OCI-LY7 (cell line): ENCODE data around the gene DYNLT3. TPM values are rescaled to one million over a fixed set of nuclear protein-coding genes. Genes with fewer than 3 reads are reported as not detected.

Experiments used
- BruUV-seq: library from RNA; stranded (reverse); fragments of 400-500 nt; replicated peaks from 2 replicates; lab custom pipeline; 2021; lab: Mats Ljungman, UMichigan
- CTCF ChIA-PET: fragments of 300-600 bp; sonication (Branson Sonifier 250); formaldehyde crosslinking; loops from one replicate; lab custom pipeline; 2022; ENCODE audit warnings: antibody characterized with exemption; ENCODE audit not compliant: unreplicated experiment; lab: Charles Lee
- POLR2A ChIA-PET: fragments of 300-600 bp; sonication (Branson Sonifier 250); formaldehyde crosslinking; loops from one replicate; lab custom pipeline; 2022; ENCODE audit warnings: antibody characterized with exemption; lab: Charles Lee
- DNase-seq: peaks from one replicate; pipeline ENCODE4 v3.0.0-alpha.2; 2015; ENCODE audit warnings: low spot score
- H2AFZ ChIP-seq: fragments of 200-600 bp; sonication (generic), shearing (Covaris generic); 2 replicates; pipeline ENCODE4 v1.6.1; 2014; ENCODE audit warnings: mild to moderate bottlenecking, antibody characterized with exemption, low read length, moderate library complexity
- H3K27ac ChIP-seq: fragments of 200-600 bp; sonication (generic); 2 replicates; pipeline ENCODE4 v1.5.1; 2014; ENCODE audit warnings: mixed run types, low read depth, mild to moderate bottlenecking, moderate library complexity, low read length, inconsistent platforms; ENCODE audit not compliant: poor library complexity, severe bottlenecking
- H3K36me3 ChIP-seq: fragments of 200-600 bp; sonication (generic); 2 replicates; pipeline ENCODE4 v1.6.1; 2014; ENCODE audit warnings: mild to moderate bottlenecking, antibody characterized with exemption, low read length, moderate library complexity, mixed read lengths; ENCODE audit not compliant: insufficient read depth
- H3K4me1 ChIP-seq: fragments of 200-600 bp; sonication (generic); 2 replicates; pipeline ENCODE4 v1.5.1; 2014; ENCODE audit warnings: mild to moderate bottlenecking, low read length; ENCODE audit not compliant: insufficient read depth, poor library complexity, severe bottlenecking
- H3K4me2 ChIP-seq: fragments of 200-600 bp; sonication (generic); 2 replicates; pipeline ENCODE4 v1.6.1; 2014; ENCODE audit warnings: mild to moderate bottlenecking, low read length
- H3K4me3 ChIP-seq: fragments of 200-600 bp; sonication (generic); 2 replicates; pipeline ENCODE4 v1.5.1; 2014; ENCODE audit warnings: mild to moderate bottlenecking, low read depth, low read length; ENCODE audit not compliant: poor library complexity, severe bottlenecking
- H3K79me2 ChIP-seq: fragments of 200-600 bp; sonication (generic); 2 replicates; pipeline ENCODE4 v1.6.1; 2016; ENCODE audit warnings: low read depth, mild to moderate bottlenecking, low read length, moderate library complexity, mixed read lengths; ENCODE audit not compliant: insufficient read depth
- H3K9me2 ChIP-seq: fragments of 200-600 bp; sonication (generic); 2 replicates; pipeline ENCODE4 v1.6.1; 2016; ENCODE audit warnings: mild to moderate bottlenecking, low read length, mixed read lengths; ENCODE audit not compliant: insufficient read depth
- H3K9me3 ChIP-seq: fragments of 200-600 bp; sonication (generic); 2 replicates; pipeline ENCODE4 v1.6.1; 2014; ENCODE audit warnings: mild to moderate bottlenecking, mixed run types, low read length, mixed read lengths
- H4K20me1 ChIP-seq: fragments of 200-600 bp; sonication (generic); 2 replicates; pipeline ENCODE4 v1.6.1; 2014; ENCODE audit warnings: mild to moderate bottlenecking, antibody characterized with exemption, low read length, moderate library complexity, mixed read lengths; ENCODE audit not compliant: insufficient read depth
- CTCF ChIP-seq: fragments of 200-600 bp; sonication (generic); conservative IDR thresholded peaks from 2 replicates; pipeline ENCODE4 v1.5.1; 2014; ENCODE audit warnings: mild to moderate bottlenecking, antibody characterized with exemption, low read length, moderate library complexity, mixed read lengths
- EZH2phosphoT487 ChIP-seq: fragments of 200-600 bp; sonication (generic); IDR thresholded peaks from 2 replicates; pipeline ENCODE4 v1.6.1; 2018; ENCODE audit warnings: low read depth, borderline replicate concordance, mild to moderate bottlenecking, mixed run types, antibody characterized with exemption, low read length, moderate library complexity, mixed read lengths
- intact Hi-C: fragments of 100-400 bp; cut with micrococcal nuclease; formaldehyde crosslinking; loops from one replicate; pipeline ENCODE4 v1.10.0; 2022; ENCODE audit not compliant: unreplicated experiment
- total RNA-seq, 2 experiments: library from RNA; depleted of rRNA in 1 of 2; stranded (reverse); fragments of >200 nt in 1 of 2; shearing (Covaris generic) in 1 of 2; gene quantifications; 2 replicates each; pipeline ENCODE4 v1.2.3, GENCODE V29; 2014 to 2022

DYNLT3 gene
- total RNA-seq, 2 experiments from 2014 or later, result 0.73 to 18.6 TPM

GRCh38 chrX:37816766-37817165, 30.6 kb downstream of the DYNLT3 start:
- ChIA-PET POLR2A (interaction anchor here (0.8 to 5.3 kb wide), 13 partner anchors 9 to 83 kb away, joined by 3 to 65 read pairs (median 4); partner anchors contain the start of gene CYBB), CTCF (interaction anchor here (0.7 to 1.0 kb wide), 3 partner anchors 9 to 40 kb away, joined by 3 to 5 read pairs (median 5); no protein-coding TSS in a partner anchor)
- H3K27ac ChIP-seq, result peak overlapping the region; percentile 100
- no peaks in the 10 kb centered on the region for H3K9me3 ChIP-seq
- no peak for DNase-seq
- peak overlapping the region; percentile 78 for H3K4me2 ChIP-seq
- peak overlapping the region; percentile 82; the same call in 1 of the 2 replicates for H2AFZ ChIP-seq
- peak overlapping the region; percentile 65 for H3K4me3 ChIP-seq
- TF ChIP-seq CTCF (no peak), EZH2phosphoT487 (no peak)
- no TSS peak for BruUV-seq
- H3K36me3 ChIP-seq, result peaks cover 10% of the 10 kb centered on the region
- intact Hi-C loops, result loop anchor here (5.0 to 10.0 kb wide), 3 partner anchors 34 to 988 kb away; partner anchors contain the start of genes CYBB and MID1IP1
- peaks cover 96% of the 10 kb centered on the region for H3K4me1 ChIP-seq
- H3K79me2 ChIP-seq, result no peaks in the 10 kb centered on the region; the same call in 1 of the 2 replicates
- no peaks in the 10 kb centered on the region for H4K20me1 ChIP-seq
- no peaks in the 10 kb centered on the region for H3K9me2 ChIP-seq

DNA sequence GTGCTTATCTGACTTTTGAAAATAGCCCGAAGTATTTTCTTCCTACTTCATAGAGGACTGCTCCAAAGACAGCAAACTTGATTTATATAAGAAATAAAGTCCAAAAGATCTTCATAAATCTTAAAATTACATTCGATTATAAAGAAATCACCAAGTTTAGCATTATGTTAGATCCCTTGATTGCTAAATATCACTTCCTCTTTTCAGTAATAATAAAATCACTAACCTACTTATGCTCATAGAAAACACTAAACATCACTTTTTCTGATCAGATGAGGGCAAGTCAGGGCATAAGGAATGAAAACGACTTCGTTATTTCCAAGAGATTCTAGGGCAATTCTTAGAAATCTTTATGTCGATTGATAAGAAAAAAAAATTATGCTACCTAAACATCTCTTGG, 32.0 kb downstream of the DYNLT3 start:
- no peaks in the 10 kb centered on the region for H4K20me1 ChIP-seq
- H3K79me2 ChIP-seq, result no peaks in the 10 kb centered on the region; the same call in 1 of the 2 replicates
- no peaks in the 10 kb centered on the region for H3K9me2 ChIP-seq
- H2AFZ ChIP-seq, result no peak overlapping the region
- peaks cover 84% of the 10 kb centered on the region for H3K4me1 ChIP-seq
- intact Hi-C loops, result loop anchor here (5.0 to 10.0 kb wide), 3 partner anchors 33 to 989 kb away; partner anchors contain the start of genes CYBB and MID1IP1
- H3K9me3 ChIP-seq, result no peaks in the 10 kb centered on the region
- peak overlapping the region; percentile 100 for H3K27ac ChIP-seq
- peak overlapping the region; percentile 78 for H3K4me2 ChIP-seq
- TF ChIP-seq EZH2phosphoT487 (no peak), CTCF (no peak)
- H3K36me3 ChIP-seq, result peaks cover 24% of the 10 kb centered on the region
- BruUV-seq, result no TSS peak
- ChIA-PET POLR2A (interaction anchor here (0.6 to 2.0 kb wide), 13 partner anchors 8 to 64 kb away, joined by 3 to 15 read pairs (median 4); no protein-coding TSS in a partner anchor), CTCF (interaction anchor here (0.6 to 1.0 kb wide), 3 partner anchors 9 to 52 kb away, joined by 3 read pairs; no protein-coding TSS in a partner anchor)
- H3K4me3 ChIP-seq, result no peak overlapping the region
- peak; percentile 14 for DNase-seq

GRCh38 chrX:37813570-37813969, 33.8 kb downstream of the DYNLT3 start:
- Histone ChIP-seq H4K20me1 (no peaks in the 10 kb centered on the region), H3K36me3 (peaks cover 42% of the 10 kb centered on the region), H3K4me1 (peaks cover 66% of the 10 kb centered on the region), H3K9me3 (no peaks in the 10 kb centered on the region), H3K9me2 (no peaks in the 10 kb centered on the region), H3K79me2 (no peaks in the 10 kb centered on the region), H2AFZ (no peak overlapping the region), H3K27ac (peak overlapping the region; percentile 45), H3K4me2 (peak overlapping the region; percentile 38), H3K4me3 (no peak overlapping the region)
- no peak for TF ChIP-seq EZH2phosphoT487
- no peak for TF ChIP-seq CTCF
- no TSS peak for BruUV-seq
- CTCF ChIA-PET, result no interaction called here
- intact Hi-C loops, result loop anchor here (10.0 kb wide), 2 partner anchors 391 to 991 kb away; partner anchors contain the start of gene MID1IP1
- no peak for DNase-seq
- POLR2A ChIA-PET, result interaction anchor here (0.6 to 2.0 kb wide), 9 partner anchors 9 to 43 kb away, joined by 3 to 9 read pairs (median 3); partner anchors contain the start of gene CYBB
